ENCODE measurements around the gene PTPRD.

DNA sequence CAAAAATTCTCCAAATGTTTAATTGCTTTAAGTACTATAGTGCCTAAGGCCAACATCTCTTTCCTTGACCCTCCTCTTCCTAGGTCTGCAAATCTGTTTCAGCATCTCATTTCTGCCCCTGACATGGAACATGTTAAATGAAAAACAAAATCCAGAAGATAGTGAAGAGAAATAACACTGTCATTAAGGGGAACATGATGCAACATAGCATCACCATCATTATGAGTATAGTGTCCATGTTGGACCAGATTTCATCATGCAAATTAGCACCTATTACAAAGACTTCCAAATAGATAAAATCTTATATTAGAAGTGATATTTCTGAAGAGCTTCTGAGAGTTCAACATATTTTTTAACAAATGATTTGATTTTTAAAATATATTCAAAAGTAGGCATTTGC, 375.2 kb downstream of the PTPRD start:
- TF ChIP-seq, protein P1, sequence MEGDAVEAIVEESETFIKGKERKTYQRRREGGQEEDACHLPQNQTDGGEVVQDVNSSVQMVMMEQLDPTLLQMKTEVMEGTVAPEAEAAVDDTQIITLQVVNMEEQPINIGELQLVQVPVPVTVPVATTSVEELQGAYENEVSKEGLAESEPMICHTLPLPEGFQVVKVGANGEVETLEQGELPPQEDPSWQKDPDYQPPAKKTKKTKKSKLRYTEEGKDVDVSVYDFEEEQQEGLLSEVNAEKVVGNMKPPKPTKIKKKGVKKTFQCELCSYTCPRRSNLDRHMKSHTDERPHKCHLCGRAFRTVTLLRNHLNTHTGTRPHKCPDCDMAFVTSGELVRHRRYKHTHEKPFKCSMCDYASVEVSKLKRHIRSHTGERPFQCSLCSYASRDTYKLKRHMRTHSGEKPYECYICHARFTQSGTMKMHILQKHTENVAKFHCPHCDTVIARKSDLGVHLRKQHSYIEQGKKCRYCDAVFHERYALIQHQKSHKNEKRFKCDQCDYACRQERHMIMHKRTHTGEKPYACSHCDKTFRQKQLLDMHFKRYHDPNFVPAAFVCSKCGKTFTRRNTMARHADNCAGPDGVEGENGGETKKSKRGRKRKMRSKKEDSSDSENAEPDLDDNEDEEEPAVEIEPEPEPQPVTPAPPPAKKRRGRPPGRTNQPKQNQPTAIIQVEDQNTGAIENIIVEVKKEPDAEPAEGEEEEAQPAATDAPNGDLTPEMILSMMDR (conservative IDR thresholded peaks at IDR 0.05 in 1 of 2, IDR thresholded peaks at IDR 0.05 in 1 of 2; ENCODE audit: low read depth in 1 of 2, low read length in 2 of 2), result no peak
- TF ChIP-seq EZH2 (IDR thresholded peaks at IDR 0.05; ENCODE audit: low read length, missing control alignments), result no peak

Data from fibroblast of lung (primary cell).